HEK293 (cell line): Measurements from ENCODE around the gene PKP3.

Source experiments
- CTCF ChIA-PET: fragments of 350-600 bp; formaldehyde crosslinking; extraction: SDS; loops from one replicate; lab custom pipeline; 2021; ENCODE audit warnings: antibody characterized with exemption; lab: Yijun Ruan, JAX
- POLR2A ChIA-PET: fragments of 300-600 bp; formaldehyde crosslinking; extraction: SDS; loops from one replicate; lab custom pipeline; 2020; ENCODE audit warnings: antibody characterized with exemption, inconsistent platforms; lab: Yijun Ruan, JAX
- H3K27ac ChIP-seq: fragments of 200-500 bp; sonication (Bioruptor generic); 2 replicates; pipeline ENCODE4 v1.5.1; 2014; ENCODE audit warnings: low read depth, low read length, control low read depth, inconsistent platforms; ENCODE audit errors: extremely low read depth
- H3K36me3 ChIP-seq, 2 experiments: fragments of 200-500 bp in 1 of 2; sonication (Bioruptor generic) in 1 of 2; 1 replicate in 1 of 2; 2 replicates in 1 of 2; pipeline ENCODE4 v1.5.1; 2014 to 2017; ENCODE audit warnings: inconsistent platforms in 2 of 2, low read length in 2 of 2; ENCODE audit not compliant: control insufficient read depth in 2 of 2, insufficient read depth in 1 of 2
- H3K4me1 ChIP-seq: fragments of 200-500 bp; sonication (Bioruptor generic); 2 replicates; pipeline ENCODE4 v1.5.1; 2014; ENCODE audit warnings: mild to moderate bottlenecking, low read length, inconsistent platforms; ENCODE audit not compliant: control insufficient read depth, insufficient read depth
- H3K4me3 ChIP-seq: 2 replicates; pipeline ENCODE4 v1.5.1; 2011; ENCODE audit warnings: low read depth, mild to moderate bottlenecking, control low read depth, low read length, moderate library complexity
- H3K9me3 ChIP-seq: fragments of 200-500 bp; sonication (Bioruptor generic); 2 replicates; pipeline ENCODE4 v1.5.1; 2014; ENCODE audit warnings: low read depth, low read length, inconsistent platforms; ENCODE audit not compliant: control insufficient read depth, insufficient read depth
- GLIS2 ChIP-seq: fragments of 450-650 bp; formaldehyde crosslinking; IDR thresholded peaks from 2 replicates; pipeline ENCODE4 v1.5.1; 2016; ENCODE audit warnings: missing biosample characterization, missing genetic modification characterization
- HOXD13 ChIP-seq: sonication (generic); formaldehyde crosslinking; IDR thresholded peaks from 2 replicates; pipeline ENCODE4 v1.8.0; 2022; ENCODE audit warnings: missing genetic modification reagents, borderline replicate concordance
- KLF9 ChIP-seq: fragments of 450-650 bp; formaldehyde crosslinking; IDR thresholded peaks from 2 replicates; pipeline ENCODE4 v1.5.1; 2016; ENCODE audit warnings: missing biosample characterization, missing genetic modification characterization, low read depth
- MZF1 ChIP-seq: fragments of 450-650 bp; formaldehyde crosslinking; IDR thresholded peaks from 2 replicates; pipeline ENCODE4 v1.5.1; 2017; ENCODE audit warnings: missing biosample characterization, missing genetic modification characterization, borderline replicate concordance
- OVOL3 ChIP-seq: fragments of 450-650 bp; formaldehyde crosslinking; IDR thresholded peaks from 2 replicates; pipeline ENCODE4 v1.5.1; 2016; ENCODE audit warnings: missing biosample characterization, missing genetic modification characterization
- SALL2 ChIP-seq: fragments of 450-650 bp; formaldehyde crosslinking; IDR thresholded peaks from 2 replicates; pipeline ENCODE4 v1.5.0; 2017; ENCODE audit warnings: missing biosample characterization, mild to moderate bottlenecking, missing genetic modification characterization, borderline replicate concordance
- SP3 ChIP-seq: fragments of 450-650 bp; formaldehyde crosslinking; IDR thresholded peaks from 2 replicates; pipeline ENCODE4 v1.5.1; 2016; ENCODE audit warnings: missing biosample characterization, missing genetic modification characterization
- TCF7L2 ChIP-seq: IDR thresholded peaks from 2 replicates; pipeline ENCODE4 v1.6.1; 2011; ENCODE audit warnings: low read depth, mild to moderate bottlenecking, inconsistent platforms, low read length, moderate library complexity, borderline replicate concordance
- WT1 ChIP-seq: fragments of 450-650 bp; formaldehyde crosslinking; IDR thresholded peaks from 2 replicates; pipeline ENCODE4 v1.5.1; 2016; ENCODE audit warnings: missing biosample characterization, missing genetic modification characterization
- YY2 ChIP-seq: fragments of 450-650 bp; formaldehyde crosslinking; IDR thresholded peaks from 2 replicates; pipeline ENCODE4 v1.5.1; 2016; ENCODE audit warnings: missing biosample characterization, missing genetic modification characterization
- ZBTB44 ChIP-seq: fragments of 450-650 bp; IDR thresholded peaks from 2 replicates; pipeline ENCODE4 v1.5.1; 2018; ENCODE audit warnings: missing biosample characterization, mild to moderate bottlenecking, missing genetic modification characterization
- ZBTB8A ChIP-seq: fragments of 450-650 bp; formaldehyde crosslinking; IDR thresholded peaks from 2 replicates; pipeline ENCODE4 v1.5.1; 2016; ENCODE audit warnings: missing biosample characterization, missing genetic modification characterization
- ZNF138 ChIP-seq: fragments of 450-650 bp; formaldehyde crosslinking; IDR thresholded peaks from 2 replicates; pipeline ENCODE4 v1.5.1; 2016; ENCODE audit warnings: missing biosample characterization, missing genetic modification characterization, borderline replicate concordance
- ZNF169 ChIP-seq: fragments of 450-650 bp; formaldehyde crosslinking; IDR thresholded peaks from 2 replicates; pipeline ENCODE4 v1.5.1; 2016; ENCODE audit warnings: missing biosample characterization, missing genetic modification characterization
- ZNF214 ChIP-seq: fragments of 450-650 bp; formaldehyde crosslinking; IDR thresholded peaks from 2 replicates; pipeline ENCODE4 v1.5.1; 2017; ENCODE audit warnings: missing biosample characterization, mild to moderate bottlenecking, missing genetic modification characterization, borderline replicate concordance
- ZNF23 ChIP-seq: fragments of 450-650 bp; formaldehyde crosslinking; IDR thresholded peaks from 2 replicates; pipeline ENCODE4 v1.5.1; 2016; ENCODE audit warnings: missing biosample characterization, missing genetic modification characterization, borderline replicate concordance
- ZNF274 ChIP-seq, 2 experiments: fragments of 200-500 bp in 1 of 2; fragments of 450-650 bp in 1 of 2; sonication (Bioruptor generic) in 1 of 2; formaldehyde crosslinking in 1 of 2; IDR thresholded peaks; 2 replicates each; pipeline versions ENCODE4 v1.5.1 to v1.6.1; 2014 to 2016; ENCODE audit warnings: borderline replicate concordance in 1 of 2, inconsistent platforms in 1 of 2, low read length in 1 of 2, missing biosample characterization in 1 of 2, missing genetic modification characterization in 1 of 2
- ZNF335 ChIP-seq: fragments of 450-650 bp; formaldehyde crosslinking; conservative IDR thresholded peaks from 2 replicates; pipeline ENCODE4 v1.5.1; 2016; ENCODE audit warnings: missing biosample characterization, missing genetic modification characterization
- ZNF37A ChIP-seq: fragments of 450-650 bp; IDR thresholded peaks from 2 replicates; pipeline ENCODE4 v1.5.1; 2018; ENCODE audit warnings: missing biosample characterization, missing genetic modification characterization
- ZNF433 ChIP-seq: fragments of 450-650 bp; formaldehyde crosslinking; IDR thresholded peaks from 2 replicates; pipeline ENCODE4 v1.5.1; 2016; ENCODE audit warnings: missing biosample characterization, missing genetic modification characterization, low read depth
- ZNF501 ChIP-seq: fragments of 450-650 bp; formaldehyde crosslinking; IDR thresholded peaks from 2 replicates; pipeline ENCODE4 v1.5.1; 2016; ENCODE audit warnings: missing biosample characterization, missing genetic modification characterization
- ZNF530 ChIP-seq: fragments of 450-650 bp; formaldehyde crosslinking; IDR thresholded peaks from 2 replicates; pipeline ENCODE4 v1.5.1; 2016; ENCODE audit warnings: low read depth, missing biosample characterization, missing genetic modification characterization
- ZNF610 ChIP-seq: fragments of 450-650 bp; formaldehyde crosslinking; IDR thresholded peaks from 2 replicates; pipeline ENCODE4 v1.5.1; 2016; ENCODE audit warnings: missing biosample characterization, missing genetic modification characterization, borderline replicate concordance
- ZNF701 ChIP-seq: fragments of 450-650 bp; formaldehyde crosslinking; IDR thresholded peaks from 2 replicates; pipeline ENCODE4 v1.5.1; 2016; ENCODE audit warnings: missing biosample characterization, missing genetic modification characterization
- ZNF791 ChIP-seq: fragments of 450-650 bp; formaldehyde crosslinking; IDR thresholded peaks from 2 replicates; pipeline ENCODE4 v1.5.1; 2016; ENCODE audit warnings: missing biosample characterization, missing genetic modification characterization
- ZNF792 ChIP-seq: fragments of 450-650 bp; formaldehyde crosslinking; IDR thresholded peaks from 2 replicates; pipeline ENCODE4 v1.5.1; 2016; ENCODE audit warnings: missing biosample characterization, missing genetic modification characterization
- TF ChIP-seq, protein P1 (sequence below): sonication (generic); formaldehyde crosslinking; IDR thresholded peaks from 2 replicates; pipeline ENCODE4 v1.8.1; 2022; ENCODE audit warnings: mild to moderate bottlenecking, moderate library complexity, missing genetic modification reagents
- TF ChIP-seq, protein P2 (sequence below): fragments of 450-650 bp; formaldehyde crosslinking; conservative IDR thresholded peaks from 2 replicates; pipeline ENCODE4 v1.5.1; 2016; ENCODE audit warnings: low read depth, missing biosample characterization, missing genetic modification characterization

The PKP3 gene

DNA sequence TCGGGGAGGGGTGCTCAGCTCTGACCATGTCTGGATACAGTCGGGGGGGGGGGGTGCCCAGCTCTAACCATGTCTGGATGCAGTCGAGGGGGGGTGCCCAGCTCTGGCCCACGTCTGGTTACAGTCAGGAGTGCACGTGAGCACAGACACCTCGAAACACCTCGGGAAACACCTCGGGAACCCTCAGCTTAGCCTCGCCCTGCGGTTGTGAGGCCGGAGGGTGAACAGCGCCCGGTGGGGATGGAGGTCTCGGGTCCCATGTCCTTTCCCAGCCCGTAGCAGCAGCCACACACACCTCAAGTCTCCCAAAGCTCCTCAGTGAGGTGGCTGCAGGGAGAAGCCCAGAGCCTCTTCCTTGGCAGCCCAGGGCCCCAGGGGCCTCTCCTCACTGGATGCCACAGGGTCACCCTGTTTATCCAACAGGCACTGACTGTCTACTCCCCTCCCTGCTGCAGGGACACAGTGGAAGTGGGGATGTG is 18.7 kb downstream of the PKP3 start:
- Histone ChIP-seq H3K27ac (no peak overlapping the region), H3K36me3 (no peaks in the 10 kb centered on the region)
- TF ChIP-seq ZNF433 (tag by site-specific recombination) (no peak), ZNF530 (no peak), ZNF501 (tag by site-specific recombination) (no peak), MZF1 (tag by site-specific recombination) (no peak), ZNF701 (no peak), ZNF610 (tag by site-specific recombination) (no peak), TCF7L2 (no peak), ZNF274 (IDR thresholded peaks at IDR 0.05; ENCODE audit: low read length) (no peak), ZNF274 (tag by site-specific recombination; IDR thresholded peaks at IDR 0.05; ENCODE audit: borderline replicate concordance) (no peak), HOXD13 (no peak), SALL2 (tag by site-specific recombination) (no peak), ZNF335 (tag by site-specific recombination) (no peak), OVOL3 (tag by site-specific recombination) (no peak), ZBTB44 (tag by site-specific recombination) (no peak), WT1 (tag by site-specific recombination) (no peak), YY2 (tag by site-specific recombination) (no peak), KLF9 (no peak)
- TF ChIP-seq, protein P1, sequence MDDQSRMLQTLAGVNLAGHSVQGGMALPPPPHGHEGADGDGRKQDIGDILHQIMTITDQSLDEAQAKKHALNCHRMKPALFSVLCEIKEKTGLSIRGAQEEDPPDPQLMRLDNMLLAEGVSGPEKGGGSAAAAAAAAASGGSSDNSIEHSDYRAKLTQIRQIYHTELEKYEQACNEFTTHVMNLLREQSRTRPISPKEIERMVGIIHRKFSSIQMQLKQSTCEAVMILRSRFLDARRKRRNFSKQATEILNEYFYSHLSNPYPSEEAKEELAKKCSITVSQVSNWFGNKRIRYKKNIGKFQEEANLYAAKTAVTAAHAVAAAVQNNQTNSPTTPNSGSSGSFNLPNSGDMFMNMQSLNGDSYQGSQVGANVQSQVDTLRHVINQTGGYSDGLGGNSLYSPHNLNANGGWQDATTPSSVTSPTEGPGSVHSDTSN (CRISPR knock-in tag), result no peak
- TF ChIP-seq, all 188 proteins: peak for 0
- Histone ChIP-seq H3K4me3 (no peak overlapping the region), H3K4me1 (no peaks in the 10 kb centered on the region), H3K9me3 (no peaks in the 10 kb centered on the region)
- CTCF ChIA-PET, result interaction anchor here (0.6 kb wide), 1 partner anchor 109 kb away, joined by 3 read pairs; no protein-coding TSS in a partner anchor
- POLR2A ChIA-PET, result interaction anchor here (1.0 kb wide), 1 partner anchor 205 kb away, joined by 3 read pairs; the partner anchor contains the start of genes BET1L and RIC8A

DNA sequence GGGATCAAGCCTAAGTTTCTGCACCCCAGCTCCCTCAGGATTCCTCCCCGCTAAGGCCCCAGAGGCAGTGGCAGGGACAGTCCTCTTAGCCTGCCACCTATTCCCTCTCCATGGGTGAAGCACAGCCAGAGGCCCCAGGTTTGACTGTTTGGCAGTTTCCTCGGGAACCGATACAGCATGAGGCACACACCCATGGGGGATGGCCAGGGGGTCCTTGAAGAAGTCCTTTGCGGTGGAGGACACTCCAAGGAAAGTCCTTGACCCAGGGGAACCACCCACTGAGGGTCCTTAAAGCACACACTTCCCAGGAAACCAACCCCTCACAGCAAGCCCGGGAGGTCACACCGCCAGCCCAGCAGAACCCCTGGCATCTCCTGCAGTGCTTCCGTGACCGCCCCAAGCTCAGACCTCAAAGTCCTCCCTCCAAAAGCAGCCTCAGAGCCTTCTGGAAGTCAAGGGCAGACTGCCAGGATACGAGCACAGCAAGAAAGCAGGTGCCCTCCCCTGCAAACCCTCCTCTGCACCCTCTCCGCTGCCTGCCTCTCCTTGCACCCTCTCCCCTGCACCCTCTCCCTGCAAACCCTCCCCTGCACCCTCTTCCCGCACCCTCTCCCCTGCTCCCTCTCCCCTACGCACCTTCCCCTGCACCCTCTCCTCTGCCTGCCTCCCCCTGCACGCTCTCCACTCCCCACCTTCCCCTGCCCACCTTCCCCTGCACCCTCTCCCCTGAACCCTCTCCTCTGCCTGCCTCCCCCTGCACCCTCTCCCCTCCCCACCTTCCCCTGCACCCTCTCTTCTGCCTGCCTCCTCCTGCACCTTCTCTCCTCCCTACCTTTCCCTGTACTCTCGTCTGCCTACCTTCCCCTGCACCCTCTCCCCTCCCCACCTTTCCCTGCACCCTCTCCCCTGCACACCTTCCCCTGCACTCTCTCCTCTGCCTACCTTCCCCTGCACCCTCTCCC is 19.4 kb downstream of the PKP3 start:
- no peak overlapping the region for H3K27ac ChIP-seq
- H3K36me3 ChIP-seq, result no peaks in the 10 kb centered on the region
- ChIA-PET CTCF (no interaction called here), POLR2A (no interaction called here)
- H3K4me1 ChIP-seq, result no peaks in the 10 kb centered on the region
- H3K4me3 ChIP-seq, result no peak overlapping the region
- H3K9me3 ChIP-seq, result no peaks in the 10 kb centered on the region
- TF ChIP-seq ZNF37A (tag by site-specific recombination) (no peak), SP3 (no peak), ZNF791 (tag by site-specific recombination) (no peak), ZNF792 (tag by site-specific recombination) (no peak), ZNF169 (no peak), ZNF214 (tag by site-specific recombination) (no peak), ZBTB8A (tag by site-specific recombination) (no peak), ZNF23 (tag by site-specific recombination) (no peak), TCF7L2 (no peak), ZNF138 (no peak), GLIS2 (tag by site-specific recombination) (peak; percentile 72)
- TF ChIP-seq, protein P2, sequence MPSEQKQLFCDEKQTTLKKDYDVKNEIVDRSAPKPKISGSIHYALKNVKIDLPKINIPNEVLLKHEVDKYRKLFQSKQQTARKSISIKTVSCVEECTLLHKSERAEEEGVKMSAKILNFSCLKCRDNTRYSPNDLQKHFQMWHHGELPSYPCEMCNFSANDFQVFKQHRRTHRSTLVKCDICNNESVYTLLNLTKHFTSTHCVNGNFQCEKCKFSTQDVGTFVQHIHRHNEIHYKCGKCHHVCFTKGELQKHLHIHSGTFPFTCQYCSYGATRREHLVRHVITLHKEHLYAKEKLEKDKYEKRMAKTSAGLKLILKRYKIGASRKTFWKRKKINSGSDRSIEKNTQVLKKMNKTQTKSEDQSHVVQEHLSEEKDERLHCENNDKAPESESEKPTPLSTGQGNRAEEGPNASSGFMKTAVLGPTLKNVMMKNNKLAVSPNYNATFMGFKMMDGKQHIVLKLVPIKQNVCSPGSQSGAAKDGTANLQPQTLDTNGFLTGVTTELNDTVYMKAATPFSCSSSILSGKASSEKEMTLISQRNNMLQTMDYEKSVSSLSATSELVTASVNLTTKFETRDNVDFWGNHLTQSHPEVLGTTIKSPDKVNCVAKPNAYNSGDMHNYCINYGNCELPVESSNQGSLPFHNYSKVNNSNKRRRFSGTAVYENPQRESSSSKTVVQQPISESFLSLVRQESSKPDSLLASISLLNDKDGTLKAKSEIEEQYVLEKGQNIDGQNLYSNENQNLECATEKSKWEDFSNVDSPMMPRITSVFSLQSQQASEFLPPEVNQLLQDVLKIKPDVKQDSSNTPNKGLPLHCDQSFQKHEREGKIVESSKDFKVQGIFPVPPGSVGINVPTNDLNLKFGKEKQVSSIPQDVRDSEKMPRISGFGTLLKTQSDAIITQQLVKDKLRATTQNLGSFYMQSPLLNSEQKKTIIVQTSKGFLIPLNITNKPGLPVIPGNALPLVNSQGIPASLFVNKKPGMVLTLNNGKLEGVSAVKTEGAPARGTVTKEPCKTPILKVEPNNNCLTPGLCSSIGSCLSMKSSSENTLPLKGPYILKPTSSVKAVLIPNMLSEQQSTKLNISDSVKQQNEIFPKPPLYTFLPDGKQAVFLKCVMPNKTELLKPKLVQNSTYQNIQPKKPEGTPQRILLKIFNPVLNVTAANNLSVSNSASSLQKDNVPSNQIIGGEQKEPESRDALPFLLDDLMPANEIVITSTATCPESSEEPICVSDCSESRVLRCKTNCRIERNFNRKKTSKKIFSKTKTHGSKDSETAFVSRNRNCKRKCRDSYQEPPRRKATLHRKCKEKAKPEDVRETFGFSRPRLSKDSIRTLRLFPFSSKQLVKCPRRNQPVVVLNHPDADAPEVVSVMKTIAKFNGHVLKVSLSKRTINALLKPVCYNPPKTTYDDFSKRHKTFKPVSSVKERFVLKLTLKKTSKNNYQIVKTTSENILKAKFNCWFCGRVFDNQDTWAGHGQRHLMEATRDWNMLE (tag by site-specific recombination), result no peak
